ENCODE measurements around the gene MGST3.
A peak's percentile ranks its signal among the peaks of the same experiment; 100 is the strongest.
"Not testable (repeated sequence)": the region's sequence is repeated elsewhere in the genome, so short reads cannot be mapped to it uniquely, and the experiment has no call there.

MGST3 gene

DNA sequence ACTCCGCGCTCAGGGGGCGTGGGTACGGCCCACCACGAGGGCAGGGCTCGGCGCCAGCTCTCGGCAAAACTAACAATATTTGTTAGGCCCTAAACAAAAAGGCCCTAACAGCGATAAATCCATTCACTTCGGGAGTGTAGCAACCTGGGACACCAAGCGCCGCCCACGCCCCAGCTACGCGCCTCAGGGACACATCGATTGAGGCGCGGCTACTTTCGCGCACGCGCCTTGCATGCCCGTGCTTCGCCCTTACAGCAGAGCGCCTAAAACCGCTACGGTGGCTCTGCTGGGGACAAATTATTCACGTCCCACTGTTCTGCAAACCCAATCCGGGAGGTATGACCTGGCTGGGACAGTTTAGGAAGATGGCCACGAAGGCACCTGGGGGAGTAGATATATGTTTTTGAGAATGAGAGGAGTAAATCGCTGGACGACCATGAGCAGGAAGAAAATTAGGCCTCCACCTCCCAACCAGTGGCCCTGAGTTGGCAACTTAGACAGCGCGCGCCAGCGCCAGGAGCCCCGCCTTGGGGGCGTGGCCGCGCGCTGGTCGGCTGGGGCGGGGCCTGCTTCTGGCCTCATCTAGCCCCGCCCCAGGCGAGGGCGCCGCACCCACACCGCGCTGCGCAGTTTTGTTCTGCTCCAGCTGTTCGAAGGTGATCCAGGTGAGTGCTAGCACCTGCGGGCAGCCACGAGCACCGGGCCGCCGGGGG is at the start of gene MGST3:
TSS of gene MGST3 (plus strand) at position 606 of the 713 bp plus-strand sequence. CDS start 18,614 bp downstream, outside the sequence.
- FAIRE-seq, result peak; percentile 66

- no peak for FAIRE-seq
Observed at GRCh38 chr1:165581926-165582325, 49.1 kb upstream of the MGST3 start.

DNA sequence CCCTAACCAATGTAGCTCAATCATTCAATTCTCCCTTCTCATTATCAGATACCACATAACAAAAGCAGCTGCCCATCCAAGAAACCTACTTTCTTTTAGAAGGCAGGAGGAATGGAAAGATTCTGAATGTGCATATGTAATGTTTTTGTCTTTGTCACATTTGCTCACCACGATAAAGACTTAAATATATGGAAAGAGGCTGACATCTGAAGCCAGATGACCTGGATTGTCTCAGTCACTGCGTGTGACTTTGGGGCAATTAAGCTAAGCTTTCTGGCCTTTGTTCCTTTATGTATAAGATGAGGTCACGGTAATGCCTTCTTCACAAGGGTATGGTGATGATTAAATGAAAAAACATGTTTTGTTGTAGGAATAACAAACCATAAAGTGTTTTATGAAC is 44.6 kb upstream of the MGST3 start:
- FAIRE-seq, result no peak

- FAIRE-seq, result not testable (repeated sequence)
Observed at GRCh38 chr1:165591391-165591790, 39.6 kb upstream of the MGST3 start.

DNA sequence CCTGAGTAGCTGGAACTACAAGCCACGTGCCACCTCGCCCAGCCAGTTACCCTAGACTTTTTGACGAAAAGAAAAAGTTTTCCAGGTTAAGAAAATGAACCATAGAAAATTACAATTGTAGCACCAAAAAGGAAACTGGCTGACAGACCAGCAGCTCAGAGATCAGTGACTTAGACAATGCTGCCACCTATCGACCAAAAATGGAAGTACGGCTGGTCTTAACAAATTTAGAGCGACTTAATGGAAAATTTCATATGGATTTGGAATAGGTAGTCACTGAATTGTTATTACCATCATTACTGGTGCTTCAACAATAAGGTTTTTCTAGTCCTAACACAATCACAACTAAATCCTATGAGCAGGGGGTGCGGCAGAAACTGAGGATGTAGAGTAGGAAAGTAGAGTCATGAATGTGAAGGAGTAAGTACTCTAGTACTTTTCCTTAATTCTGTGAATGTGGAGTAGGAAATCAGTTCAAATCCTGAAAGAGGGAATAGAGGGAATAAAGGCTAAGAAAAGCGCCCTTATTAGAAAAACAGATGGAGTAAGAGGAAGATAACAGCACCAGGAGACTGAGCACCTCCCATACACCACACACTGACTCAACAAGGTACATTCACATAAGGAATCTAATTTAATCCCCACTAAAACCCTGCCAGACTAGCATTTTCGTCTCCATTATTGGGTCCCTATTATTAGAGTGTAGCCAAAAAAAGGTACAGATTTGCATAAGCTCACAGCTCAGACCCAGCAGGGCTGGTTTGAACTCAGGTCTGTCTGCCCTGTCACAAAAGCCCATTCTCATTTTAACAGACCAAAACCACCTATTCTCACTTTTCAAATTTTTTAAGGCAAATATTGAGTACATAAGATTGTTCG is 37.9 kb upstream of the MGST3 start:
- peak; percentile 97 for FAIRE-seq

GRCh38 chr1:165595246-165595938 is 35.6 kb upstream of the MGST3 start:
- no peak for FAIRE-seq

- peak; percentile 88 for FAIRE-seq
Observed at GRCh38 chr1:165597883-165598675, 33.0 kb upstream of the MGST3 start.

GRCh38 chr1:165598676-165599059 is 32.4 kb upstream of the MGST3 start:
- FAIRE-seq, result no peak

DNA sequence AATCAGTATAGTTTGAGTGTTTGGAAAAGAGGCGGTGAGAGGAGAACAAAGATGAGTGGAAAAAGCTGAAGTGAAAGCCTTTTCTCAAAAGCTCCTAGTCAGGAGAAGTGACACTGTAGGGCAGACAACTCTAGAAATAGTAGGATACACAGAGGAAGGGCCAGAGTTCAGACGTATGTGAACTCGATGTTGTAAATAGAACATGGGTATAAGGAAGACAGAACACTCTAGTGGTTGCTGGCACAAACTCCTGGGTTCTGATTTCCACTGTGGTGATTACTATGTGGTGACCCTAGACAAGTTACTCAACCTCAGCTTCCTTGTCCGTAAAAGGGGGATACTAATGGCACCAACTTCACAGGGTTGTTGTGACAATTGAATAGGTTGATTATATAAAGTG is 30.2 kb upstream of the MGST3 start:
- FAIRE-seq, result no peak

DNA sequence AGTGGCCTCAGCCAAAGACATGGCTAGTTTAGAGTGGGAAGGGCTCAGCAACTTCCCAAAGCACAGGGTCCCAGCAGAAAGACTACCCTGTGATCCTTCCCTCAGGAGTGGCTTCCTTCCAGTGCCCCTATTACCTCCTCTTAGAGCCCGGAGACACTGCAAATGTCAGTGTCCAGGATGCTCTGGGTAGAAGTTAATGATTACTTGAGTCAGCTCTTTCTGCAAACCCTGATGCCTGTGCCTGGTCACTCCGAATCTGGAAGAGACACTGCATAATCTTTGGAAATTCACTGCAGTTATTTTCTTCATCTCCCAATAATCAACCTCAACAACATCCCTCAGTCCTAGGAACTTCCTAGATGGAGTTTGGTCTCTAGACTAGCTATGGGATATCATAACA is 27.2 kb upstream of the MGST3 start:
- FAIRE-seq, result no peak

DNA sequence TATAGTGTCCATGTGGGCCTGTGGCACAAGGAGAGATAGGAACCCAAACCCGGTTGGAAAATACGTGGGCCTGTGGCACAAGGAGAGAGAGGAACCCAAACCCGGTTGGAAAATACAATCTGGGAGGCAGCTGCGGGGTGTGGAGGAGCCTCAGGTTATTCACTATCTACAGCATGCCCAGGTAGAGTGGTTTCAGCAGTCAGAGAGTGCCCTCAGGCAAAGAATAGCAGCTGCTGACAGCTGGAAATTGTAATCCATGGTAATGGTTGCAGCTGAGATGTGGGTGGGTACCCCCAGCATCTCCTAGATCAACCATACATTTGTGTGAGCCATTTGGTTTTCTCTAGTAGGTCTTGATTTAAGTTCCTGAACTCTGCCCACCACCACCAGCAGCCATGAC is 25.8 kb upstream of the MGST3 start:
- FAIRE-seq, result no peak

DNA sequence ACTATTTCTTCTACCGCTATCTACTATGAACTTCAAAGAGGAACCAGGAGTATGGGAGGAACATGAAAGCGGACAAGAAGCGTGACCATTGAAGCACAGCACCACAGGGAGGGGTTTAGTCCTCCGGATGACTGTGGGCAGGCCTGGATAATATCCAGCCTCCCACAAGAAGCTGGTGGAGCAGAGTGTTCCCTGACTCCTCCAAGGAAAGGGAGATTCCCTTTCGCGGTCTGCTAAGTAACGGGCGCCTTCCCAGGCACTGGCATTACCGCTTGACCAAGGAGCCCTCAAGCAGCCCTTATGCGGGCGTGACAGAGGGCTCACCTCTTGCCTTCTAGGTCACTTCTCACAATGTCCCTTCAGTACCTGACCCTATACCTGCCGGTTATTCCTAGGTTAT is 24.4 kb upstream of the MGST3 start:
- not testable (repeated sequence) for FAIRE-seq

GRCh38 chr1:165610866-165611265 is 20.2 kb upstream of the MGST3 start:
- no peak for FAIRE-seq

DNA sequence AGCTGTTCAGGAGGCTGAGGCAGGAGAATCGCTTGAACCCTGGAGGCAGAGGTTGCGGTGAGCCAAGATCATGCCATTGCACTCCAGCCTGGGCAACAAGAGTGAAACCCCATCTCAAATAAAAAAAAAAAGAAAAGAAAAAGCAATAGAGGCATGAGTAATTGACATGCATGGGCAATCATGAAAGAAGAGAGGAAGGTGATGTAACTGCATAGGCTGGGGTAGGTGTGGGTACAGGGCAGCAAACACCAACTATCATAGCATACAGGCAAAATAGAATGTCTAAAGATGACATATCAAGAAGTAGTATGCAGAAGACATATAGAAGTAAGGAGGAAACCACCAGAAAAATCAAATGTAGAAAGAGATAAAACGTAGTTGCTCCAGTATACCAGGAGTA is 19.0 kb upstream of the MGST3 start:
- FAIRE-seq, result no peak

- no peak for FAIRE-seq
Observed at GRCh38 chr1:165616054-165616612, 14.9 kb upstream of the MGST3 start.

DNA sequence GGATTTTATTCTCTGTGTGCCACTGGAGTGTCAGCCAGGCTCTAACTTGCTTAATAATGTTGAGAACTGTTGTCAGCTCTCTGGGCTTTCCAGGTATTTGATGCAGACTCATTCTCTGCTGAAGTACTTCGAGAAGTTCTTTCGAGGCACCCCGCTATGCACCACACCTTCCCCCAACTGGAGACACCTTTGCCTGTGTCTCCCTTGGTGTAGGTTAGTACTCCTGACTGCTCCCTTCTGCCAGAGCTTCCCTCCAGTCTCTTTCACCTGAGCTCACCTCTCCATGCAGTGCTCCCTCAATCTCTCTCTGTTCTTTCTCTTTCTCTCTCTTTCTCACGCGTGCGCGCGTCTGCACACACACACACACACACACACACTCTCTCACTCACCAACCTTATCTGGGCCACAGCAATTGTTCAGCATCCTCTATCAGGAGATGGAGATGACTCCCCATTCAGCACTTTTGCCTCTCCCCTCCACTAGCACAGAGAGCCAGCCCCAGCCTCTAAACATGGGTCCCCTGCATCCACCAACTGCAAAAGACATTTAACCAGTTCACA is 14.0 kb upstream of the MGST3 start:
- no peak for FAIRE-seq

- no peak for FAIRE-seq
Observed at GRCh38 chr1:165619647-165620151, 11.3 kb upstream of the MGST3 start.

GRCh38 chr1:165623624-165624023 is 7.4 kb upstream of the MGST3 start:
- FAIRE-seq, result no peak

GRCh38 chr1:165624441-165624840 is 6.6 kb upstream of the MGST3 start:
- FAIRE-seq, result no peak

GRCh38 chr1:165628147-165628822 is 2.7 kb upstream of the MGST3 start:
- no peak for FAIRE-seq

DNA sequence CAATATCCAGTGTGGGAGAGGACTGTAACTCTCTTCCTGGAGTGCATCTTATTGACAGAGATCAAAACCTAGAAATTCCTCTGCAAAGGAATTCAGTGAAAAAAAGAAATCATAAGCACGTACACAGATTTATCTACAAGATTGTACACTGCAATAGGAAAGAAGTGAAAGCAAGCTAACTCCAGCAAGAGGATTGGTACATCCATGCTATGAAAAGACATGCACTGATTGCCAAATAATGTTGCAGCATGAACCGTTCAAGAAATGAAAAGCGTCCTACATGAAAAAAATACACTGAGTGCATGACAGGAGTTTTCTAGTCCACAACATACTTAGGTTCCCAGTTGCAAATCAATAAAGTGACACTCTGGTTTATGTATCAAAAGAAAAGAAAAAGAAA is 1.9 kb upstream of the MGST3 start:
- no peak for FAIRE-seq

Measured in G401.6 (cell line).